A549 (cell line): Measurements from ENCODE around the gene NRXN3. TPM values are rescaled to one million over a fixed set of nuclear protein-coding genes. Genes with fewer than 3 reads are reported as not detected.

ENCODE experiments used
- ATAC-seq, 2 experiments: fragments of 200-7000 bp in 1 of 2; fragments of >200 bp in 1 of 2; cut with Nextera tagmentation in 1 of 2; cut with Tn5 transposase in 1 of 2; 3 replicates each; pipeline versions ENCODE4 v1.8.0 to v1.9.1; 2018 to 2020; ENCODE audit warnings: mild to moderate bottlenecking in 1 of 2, moderate library complexity in 1 of 2
- CTCF ChIA-PET: fragments of 300-600 bp; sonication (Branson Sonifier 250); formaldehyde crosslinking; extraction: SDS; loops from one replicate; lab custom pipeline; 2021; ENCODE audit warnings: antibody characterized with exemption, inconsistent platforms; lab: Yijun Ruan, JAX
- POLR2A ChIA-PET: fragments of 350-600 bp; formaldehyde crosslinking; extraction: SDS; loops from one replicate; lab custom pipeline; 2021; ENCODE audit warnings: antibody characterized with exemption, inconsistent platforms; lab: Yijun Ruan, JAX
- DNase-seq, 2 experiments: peaks; one replicate each; pipeline versions ENCODE4 v3.0.0 to v3.0.0-alpha.2; 2011 to 2016; ENCODE audit warnings: low read depth in 1 of 2, low spot score in 1 of 2
- FAIRE-seq: peaks from 2 replicates; lab custom pipeline; 2011; peaks lifted over from hg19 to GRCh38; lab: Jason Lieb, UNC
- H3K27ac ChIP-seq, 2 experiments: fragments of >200 bp; sonication (Bioruptor Twin); formaldehyde crosslinking; 3 replicates each; pipeline ENCODE4 v1.5.1; 2016 to 2017
- H3K4me1 ChIP-seq: fragments of >200 bp; sonication (Bioruptor Twin); formaldehyde crosslinking; 3 replicates; pipeline ENCODE4 v1.6.1; 2016
- H3K4me2 ChIP-seq: fragments of >200 bp; sonication (Bioruptor Twin); formaldehyde crosslinking; 3 replicates; pipeline ENCODE4 v1.6.1; 2016
- H3K4me3 ChIP-seq: fragments of >200 bp; sonication (Bioruptor Twin); formaldehyde crosslinking; 3 replicates; pipeline ENCODE4 v1.5.1; 2016
- H3K9me3 ChIP-seq: fragments of >200 bp; sonication (Bioruptor Twin); formaldehyde crosslinking; 3 replicates; pipeline ENCODE4 v1.6.1; 2016
- ATOH8 ChIP-seq: fragments of 250-450 bp; sonication (Bioruptor Pico); IDR thresholded peaks from 2 replicates; pipeline ENCODE4 v1.5.0; 2020; ENCODE audit warnings: low read depth, mild to moderate bottlenecking, moderate library complexity
- CBX2 ChIP-seq: fragments of 200-600 bp; sonication (generic); IDR thresholded peaks from 2 replicates; pipeline ENCODE4 v1.6.1; 2016; ENCODE audit warnings: low read depth, mild to moderate bottlenecking, borderline replicate concordance
- CBX8 ChIP-seq: fragments of 200-600 bp; sonication (generic); IDR thresholded peaks from 2 replicates; pipeline ENCODE4 v1.6.1; 2016
- CHD4 ChIP-seq: fragments of 200-600 bp; sonication (generic); IDR thresholded peaks from 2 replicates; pipeline ENCODE4 v1.6.1; 2016; ENCODE audit warnings: antibody characterized with exemption, mild to moderate bottlenecking, borderline replicate concordance
- CTCF ChIP-seq: fragments of >200 bp; sonication (Bioruptor Twin); formaldehyde crosslinking; IDR thresholded peaks from 3 replicates; pipeline ENCODE4 v1.5.1; 2016
- E2F6 ChIP-seq: IDR thresholded peaks from 2 replicates; pipeline ENCODE4 v1.6.1; 2012; ENCODE audit warnings: low read depth, borderline replicate concordance
- EP300 ChIP-seq, 2 experiments: fragments of >200 bp; sonication (Bioruptor Twin); formaldehyde crosslinking; IDR thresholded peaks; 2 replicates in 1 of 2; 3 replicates in 1 of 2; pipeline ENCODE4 v1.6.1; 2016 to 2017
- FOXS1 ChIP-seq: fragments of 250-450 bp; sonication (Bioruptor Pico); IDR thresholded peaks from 2 replicates; pipeline ENCODE4 v1.5.0; 2020; ENCODE audit warnings: mild to moderate bottlenecking, moderate library complexity
- HDAC2 ChIP-seq: fragments of 200-600 bp; sonication (generic); IDR thresholded peaks from 2 replicates; pipeline ENCODE4 v1.6.1; 2016
- HES2 ChIP-seq: fragments of >200 bp; sonication (Bioruptor Twin); formaldehyde crosslinking; IDR thresholded peaks from 2 replicates; pipeline ENCODE4 v1.6.1; 2016
- HOXB13 ChIP-seq: fragments of 250-450 bp; sonication (Bioruptor Pico); IDR thresholded peaks from 2 replicates; pipeline ENCODE4 v1.5.0; 2020; ENCODE audit warnings: low read depth, mild to moderate bottlenecking, moderate library complexity
- HOXB5 ChIP-seq: fragments of 250-450 bp; sonication (Bioruptor Pico); IDR thresholded peaks from 2 replicates; pipeline ENCODE4 v1.5.0; 2020; ENCODE audit warnings: mild to moderate bottlenecking, moderate library complexity
- JUN ChIP-seq, 2 experiments: fragments of >200 bp; sonication (Bioruptor Twin); formaldehyde crosslinking; IDR thresholded peaks; 2 replicates in 1 of 2; 3 replicates in 1 of 2; pipeline ENCODE4 v1.6.1; 2016 to 2017
- KDM5A ChIP-seq: fragments of 200-600 bp; sonication (generic); IDR thresholded peaks from 2 replicates; pipeline ENCODE4 v1.6.1; 2016; ENCODE audit warnings: antibody characterized with exemption, mild to moderate bottlenecking
- MAX ChIP-seq: IDR thresholded peaks from 2 replicates; pipeline ENCODE4 v1.6.1; 2012
- MAZ ChIP-seq: fragments of 150-350 bp; IDR thresholded peaks from 2 replicates; pipeline ENCODE4 v1.6.1; 2014; ENCODE audit warnings: antibody characterized with exemption, low read depth, low read length, borderline replicate concordance
- PBX3 ChIP-seq: IDR thresholded peaks from 2 replicates; pipeline ENCODE4 v1.6.1; 2012
- REST ChIP-seq: fragments of 200-600 bp; sonication (generic); IDR thresholded peaks from 2 replicates; pipeline ENCODE4 v1.6.1; 2016; ENCODE audit warnings: antibody characterized with exemption, mild to moderate bottlenecking, moderate library complexity
- RFX5 ChIP-seq: fragments of 450-650 bp; IDR thresholded peaks from 2 replicates; pipeline ENCODE4 v1.7.1; 2014; ENCODE audit warnings: antibody characterized with exemption, mild to moderate bottlenecking, moderate library complexity
- ZC3H11A ChIP-seq: fragments of 450-650 bp; IDR thresholded peaks from 2 replicates; pipeline ENCODE4 v1.6.1; 2014; ENCODE audit warnings: antibody characterized with exemption, mild to moderate bottlenecking
- WGBS: methylation state at CpG from one replicate; pipeline ENCODE4 v1.1.6; 2017; ENCODE audit errors: missing lambda C conversion rate; 5-methylcytosine and 5-hydroxymethylcytosine counted together
- polyA plus RNA-seq, 4 experiments: library from polyadenylated mRNA; depleted of rRNA in 3 of 4; stranded (reverse); fragments of >200 nt; fragmentation: RNase III in 1 of 4; extraction: RNeasy Plus Mini Kit Qiagen cat#74134 plus additional on column Dnase treatment in 1 of 4; gene quantifications; 2 replicates in 3 of 4; 3 replicates in 1 of 4; pipeline ENCODE4 v1.2.3, GENCODE V29; 2011 to 2017

Gene NRXN3
- polyA plus RNA-seq, 2 of the 4 experiments (the other 2 are of a cell fraction) = 0.62 to 2.3 TPM

- no peak overlapping the region for H3K4me2 ChIP-seq
- no peak overlapping the region for H3K4me3 ChIP-seq
- FAIRE-seq (no peak), ATAC-seq (no peak), DNase-seq (no peak)
- no peak overlapping the region for H3K27ac ChIP-seq
- WGBS = 61% methylated on average over 4 of the region's 4 CpGs
- CTCF ChIA-PET = no interaction called here
- H3K9me3 ChIP-seq = no peaks in the 10 kb centered on the region
- POLR2A ChIA-PET = no interaction called here
- TF ChIP-seq CBX8 (no peak), HDAC2 (no peak), PBX3 (no peak), MAX (no peak), CTCF (no peak)
- H3K4me1 ChIP-seq = no peaks in the 10 kb centered on the region
Observed at GRCh38 chr14:79413734-79414428, 1243.7 kb downstream of the NRXN3 start.

GRCh38 chr14:79415726-79416125, 1245.6 kb downstream of the NRXN3 start:
- ATAC-seq (no peak), FAIRE-seq (no peak), DNase-seq (no peak)
- WGBS = 50% methylated on average over 1 of the region's 1 CpG
- no peak overlapping the region for H3K4me2 ChIP-seq
- CTCF ChIA-PET = no interaction called here
- POLR2A ChIA-PET = no interaction called here
- TF ChIP-seq CHD4 (no peak), REST (no peak)
- no peak overlapping the region for H3K4me3 ChIP-seq
- no peak overlapping the region for H3K27ac ChIP-seq
- no peaks in the 10 kb centered on the region for H3K4me1 ChIP-seq
- no peaks in the 10 kb centered on the region for H3K9me3 ChIP-seq

- Histone ChIP-seq H3K4me1 (no peaks in the 10 kb centered on the region), H3K4me3 (no peak overlapping the region), H3K4me2 (no peak overlapping the region), H3K27ac (no peak overlapping the region), H3K9me3 (no peaks in the 10 kb centered on the region)
- no peak for FAIRE-seq
- WGBS = 12% methylated on average over 2 of the region's 2 CpGs
- ChIA-PET CTCF (no interaction called here), POLR2A (no interaction called here)
- no peak for DNase-seq
- ATAC-seq = no peak
- TF ChIP-seq HDAC2 = no peak
- TF ChIP-seq RFX5 = no peak
- no peak for TF ChIP-seq CBX2
- TF ChIP-seq EP300 (IDR thresholded peaks at IDR 0.05) = no peak
- no peak for TF ChIP-seq JUN (IDR thresholded peaks at IDR 0.05)
- no peak for TF ChIP-seq CHD4
- TF ChIP-seq HES2 = no peak
- TF ChIP-seq HOXB5 = no peak
- TF ChIP-seq REST = no peak
- no peak for TF ChIP-seq ZC3H11A
- no peak for TF ChIP-seq E2F6
- TF ChIP-seq CBX8 = no peak
- TF ChIP-seq HOXB13 (CRISPR knock-in tag) = no peak
- TF ChIP-seq ATOH8 (CRISPR knock-in tag) = no peak
- TF ChIP-seq KDM5A = no peak
- no peak for TF ChIP-seq MAZ
- no peak for TF ChIP-seq FOXS1 (CRISPR knock-in tag)
Observed at GRCh38 chr14:79417961-79418360, 1247.8 kb downstream of the NRXN3 start.
